GM13977 (cell line): ENCODE measurements around the gene NDUFA3.

Experiments
- DNase-seq: peaks from one replicate; pipeline ENCODE4 v3.0.0; 2012; ENCODE audit warnings: low spot score
- in situ Hi-C: fragments of 300-500 bp; cut with MboI; formaldehyde crosslinking; loops from one replicate; pipeline ENCODE4 v1.12.0; 2022; ENCODE audit warnings: low sequenced_read_pairs, low pct_unique_long_range_greater_than_20kb, mixed read lengths, inconsistent platforms; ENCODE audit not compliant: unreplicated experiment
- TF ChIP-seq, protein P1 (sequence below): IDR thresholded peaks from 2 replicates; pipeline ENCODE4 v1.5.1; 2012; ENCODE audit warnings: mild to moderate bottlenecking, control low read depth; ENCODE audit not compliant: insufficient read depth; ENCODE audit errors: extremely low read depth, missing control alignments

NDUFA3 gene

GRCh38 chr19:54155694-54156093, 53.0 kb downstream of the NDUFA3 start:
- TF ChIP-seq, protein P1, sequence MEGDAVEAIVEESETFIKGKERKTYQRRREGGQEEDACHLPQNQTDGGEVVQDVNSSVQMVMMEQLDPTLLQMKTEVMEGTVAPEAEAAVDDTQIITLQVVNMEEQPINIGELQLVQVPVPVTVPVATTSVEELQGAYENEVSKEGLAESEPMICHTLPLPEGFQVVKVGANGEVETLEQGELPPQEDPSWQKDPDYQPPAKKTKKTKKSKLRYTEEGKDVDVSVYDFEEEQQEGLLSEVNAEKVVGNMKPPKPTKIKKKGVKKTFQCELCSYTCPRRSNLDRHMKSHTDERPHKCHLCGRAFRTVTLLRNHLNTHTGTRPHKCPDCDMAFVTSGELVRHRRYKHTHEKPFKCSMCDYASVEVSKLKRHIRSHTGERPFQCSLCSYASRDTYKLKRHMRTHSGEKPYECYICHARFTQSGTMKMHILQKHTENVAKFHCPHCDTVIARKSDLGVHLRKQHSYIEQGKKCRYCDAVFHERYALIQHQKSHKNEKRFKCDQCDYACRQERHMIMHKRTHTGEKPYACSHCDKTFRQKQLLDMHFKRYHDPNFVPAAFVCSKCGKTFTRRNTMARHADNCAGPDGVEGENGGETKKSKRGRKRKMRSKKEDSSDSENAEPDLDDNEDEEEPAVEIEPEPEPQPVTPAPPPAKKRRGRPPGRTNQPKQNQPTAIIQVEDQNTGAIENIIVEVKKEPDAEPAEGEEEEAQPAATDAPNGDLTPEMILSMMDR = no peak
- DNase-seq = no peak
- in situ Hi-C loops = no loop called here

GRCh38 chr19:54156490-54156889, 53.8 kb downstream of the NDUFA3 start:
- no peak for DNase-seq
- TF ChIP-seq, protein P1 = no peak
- in situ Hi-C loops = no loop called here

DNA sequence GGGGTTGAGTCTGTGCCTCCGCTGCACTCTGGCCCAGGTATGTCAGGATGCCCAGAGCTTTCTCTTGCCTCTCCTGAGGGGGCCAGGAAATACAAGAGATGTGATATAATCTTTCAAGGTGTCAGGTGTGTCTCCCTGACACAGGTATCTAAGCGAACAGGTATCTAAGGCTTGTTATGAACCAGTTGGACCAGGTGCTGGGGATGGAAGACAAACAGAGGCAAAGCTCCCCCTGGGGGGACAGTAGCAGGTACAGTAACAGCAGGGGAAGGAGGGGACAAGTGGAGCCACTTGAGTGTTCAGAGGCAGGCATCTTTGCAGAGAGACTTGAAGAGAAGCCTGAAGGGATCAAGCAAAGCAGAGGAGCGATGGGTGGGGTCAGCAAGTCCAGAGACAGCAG, 54.3 kb downstream of the NDUFA3 start:
- TF ChIP-seq, protein P1 = no peak
- in situ Hi-C loops = no loop called here
- no peak for DNase-seq
